Endodermal cell (in vitro differentiated cells): Measurements from ENCODE around the gene TP73. TPM values are rescaled to one million over a fixed set of nuclear protein-coding genes. Genes with fewer than 3 reads are reported as not detected.

Experiments used
- DNase-seq: peaks from one replicate; pipeline ENCODE4 v3.0.0-alpha.2; 2017
- H3K27ac ChIP-seq: 2 replicates; pipeline ENCODE4 v1.5.1; 2013; ENCODE audit warnings: mild to moderate bottlenecking, low read depth, low read length, moderate library complexity
- H3K27me3 ChIP-seq: 2 replicates; pipeline ENCODE4 v1.6.1; 2013; ENCODE audit warnings: mild to moderate bottlenecking, low read length, moderate library complexity; ENCODE audit not compliant: insufficient read depth, control insufficient read depth, poor library complexity, severe bottlenecking
- H3K36me3 ChIP-seq: 2 replicates; pipeline ENCODE4 v1.7.0; 2013; ENCODE audit warnings: mild to moderate bottlenecking, low read length, moderate library complexity; ENCODE audit not compliant: control insufficient read depth, insufficient read depth
- H3K4me1 ChIP-seq: one replicate; pipeline ENCODE4 v1.7.0; 2013; ENCODE audit warnings: low read length; ENCODE audit not compliant: control insufficient read depth, insufficient read depth
- H3K4me3 ChIP-seq: 2 replicates; pipeline ENCODE4 v1.5.1; 2013; ENCODE audit warnings: mild to moderate bottlenecking, low read length, moderate library complexity
- H3K9ac ChIP-seq: 2 replicates; pipeline ENCODE4 v1.6.1; 2013; ENCODE audit warnings: mild to moderate bottlenecking, low read length, moderate library complexity; ENCODE audit not compliant: poor library complexity, severe bottlenecking; ENCODE audit errors: extremely low read depth
- H3K9me3 ChIP-seq: 2 replicates; pipeline ENCODE4 v1.6.1; 2013; ENCODE audit warnings: mild to moderate bottlenecking, low read length, moderate library complexity; ENCODE audit not compliant: control insufficient read depth
- H3K27ac Mint-ChIP-seq: 2 replicates; pipeline ENCODE4 v1.8.0; 2020; ENCODE audit warnings: mixed read lengths
- H3K27me3 Mint-ChIP-seq: 2 replicates; pipeline ENCODE4 v1.8.0; 2021; ENCODE audit warnings: mild to moderate bottlenecking, mixed read lengths; ENCODE audit not compliant: insufficient read depth
- H3K36me3 Mint-ChIP-seq: 2 replicates; pipeline ENCODE4 v1.8.0; 2020; ENCODE audit warnings: low read depth, mixed read lengths
- H3K4me1 Mint-ChIP-seq: 2 replicates; pipeline ENCODE4 v1.8.0; 2020; ENCODE audit warnings: mixed read lengths
- H3K4me3 Mint-ChIP-seq: 2 replicates; pipeline ENCODE4 v1.8.0; 2020; ENCODE audit warnings: mild to moderate bottlenecking, moderate library complexity, mixed read lengths
- H3K9me3 Mint-ChIP-seq: 2 replicates; pipeline ENCODE4 v1.8.0; 2020; ENCODE audit warnings: mild to moderate bottlenecking, mixed read lengths
- WGBS, 2 experiments: methylation state at CpG; one replicate each; pipeline versions ENCODE4 v1.1.5 to v1.1.7; 2013; ENCODE audit warnings: missing lambda C conversion rate in 2 of 2, mixed read lengths in 1 of 2; ENCODE audit not compliant: insufficient coverage in 1 of 2, insufficient read length in 1 of 2; 5-methylcytosine and 5-hydroxymethylcytosine counted together
- total RNA-seq, 2 donors: library from RNA; stranded (reverse); fragmentation: NEBNext Ultra II Directional in 1 of 2; extraction: Animal tissue kit (Norgen Biotek cat#: 25700) in 1 of 2; gene quantifications; 2 replicates in 1 of 2; 3 replicates in 1 of 2; pipeline ENCODE4 v1.2.1, GENCODE V29; 2021
- TF ChIP-seq, protein P1 (sequence below): fragments of 200-600 bp; sonication (generic); conservative IDR thresholded peaks from 2 replicates; pipeline ENCODE4 v1.5.0; 2021; ENCODE audit warnings: antibody characterized with exemption, mild to moderate bottlenecking

Gene TP73
- total RNA-seq, 2 donors from 2014 or later = 3.4 to 3.5 TPM

DNA sequence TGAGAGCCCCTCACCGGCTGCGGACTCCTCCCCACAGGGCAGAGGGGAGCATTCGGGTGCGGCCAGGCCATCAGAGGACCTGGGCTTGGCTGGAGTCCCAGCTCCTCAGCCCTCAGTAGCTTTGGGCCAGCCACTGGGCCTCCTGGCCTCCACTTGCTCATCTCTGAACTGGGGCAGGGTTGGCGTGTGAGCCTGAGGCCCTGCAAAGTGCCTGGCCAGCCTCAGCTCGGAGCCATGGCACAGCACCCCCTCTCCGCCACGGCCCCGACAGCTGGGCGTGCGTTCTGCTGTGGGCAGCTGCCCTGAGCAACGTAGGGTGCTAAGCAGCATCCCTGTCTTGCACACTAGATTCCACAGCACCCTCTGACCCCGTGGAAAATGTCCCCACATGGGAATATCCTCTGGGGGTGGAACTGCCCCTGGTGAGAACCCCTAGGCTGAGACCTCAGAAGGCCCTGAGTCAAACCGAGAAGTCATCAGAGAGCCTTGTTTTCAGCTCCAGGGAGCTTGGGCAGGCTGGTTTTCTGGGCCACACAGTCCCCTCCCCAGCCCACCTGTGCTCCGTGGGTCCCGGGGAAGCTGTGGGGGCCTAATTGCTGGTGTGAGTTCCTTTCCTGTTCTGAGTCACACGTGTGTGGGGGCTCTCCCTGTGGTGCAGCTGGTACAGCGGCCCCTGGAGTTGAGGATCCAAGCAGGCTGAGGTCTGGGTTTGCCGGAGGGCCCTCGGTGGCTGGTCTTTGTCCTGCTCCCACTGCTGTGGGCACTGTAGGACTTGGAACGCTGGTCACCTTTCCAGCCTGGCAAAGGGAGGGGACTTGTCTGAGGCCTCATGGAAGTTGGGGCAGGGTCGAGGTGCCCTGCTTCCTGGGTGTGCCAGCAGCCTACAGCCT is 24.5 kb downstream of the TP73 start:
- Mint-ChIP-seq H3K36me3 (no peaks in the 10 kb centered on the region), H3K27me3 (peaks cover 13% of the 10 kb centered on the region), H3K4me1 (no peaks in the 10 kb centered on the region), H3K4me3 (no peak overlapping the region), H3K9me3 (no peaks in the 10 kb centered on the region), H3K27ac (no peak overlapping the region)
- 87 to 91% methylated on average over 20 to 22 of the region's 22 CpGs for WGBS, 2 experiments
- DNase-seq = no peak
- no peaks in the 10 kb centered on the region for H3K9me3 ChIP-seq
- no peak overlapping the region for H3K4me3 ChIP-seq
- TF ChIP-seq, protein P1, sequence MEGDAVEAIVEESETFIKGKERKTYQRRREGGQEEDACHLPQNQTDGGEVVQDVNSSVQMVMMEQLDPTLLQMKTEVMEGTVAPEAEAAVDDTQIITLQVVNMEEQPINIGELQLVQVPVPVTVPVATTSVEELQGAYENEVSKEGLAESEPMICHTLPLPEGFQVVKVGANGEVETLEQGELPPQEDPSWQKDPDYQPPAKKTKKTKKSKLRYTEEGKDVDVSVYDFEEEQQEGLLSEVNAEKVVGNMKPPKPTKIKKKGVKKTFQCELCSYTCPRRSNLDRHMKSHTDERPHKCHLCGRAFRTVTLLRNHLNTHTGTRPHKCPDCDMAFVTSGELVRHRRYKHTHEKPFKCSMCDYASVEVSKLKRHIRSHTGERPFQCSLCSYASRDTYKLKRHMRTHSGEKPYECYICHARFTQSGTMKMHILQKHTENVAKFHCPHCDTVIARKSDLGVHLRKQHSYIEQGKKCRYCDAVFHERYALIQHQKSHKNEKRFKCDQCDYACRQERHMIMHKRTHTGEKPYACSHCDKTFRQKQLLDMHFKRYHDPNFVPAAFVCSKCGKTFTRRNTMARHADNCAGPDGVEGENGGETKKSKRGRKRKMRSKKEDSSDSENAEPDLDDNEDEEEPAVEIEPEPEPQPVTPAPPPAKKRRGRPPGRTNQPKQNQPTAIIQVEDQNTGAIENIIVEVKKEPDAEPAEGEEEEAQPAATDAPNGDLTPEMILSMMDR = no peak
- H3K9ac ChIP-seq = no peak overlapping the region
- peaks cover 3% of the 10 kb centered on the region for H3K4me1 ChIP-seq
- no peaks in the 10 kb centered on the region for H3K36me3 ChIP-seq
- H3K27me3 ChIP-seq = peaks cover 4% of the 10 kb centered on the region
- no peak overlapping the region for H3K27ac ChIP-seq

DNA sequence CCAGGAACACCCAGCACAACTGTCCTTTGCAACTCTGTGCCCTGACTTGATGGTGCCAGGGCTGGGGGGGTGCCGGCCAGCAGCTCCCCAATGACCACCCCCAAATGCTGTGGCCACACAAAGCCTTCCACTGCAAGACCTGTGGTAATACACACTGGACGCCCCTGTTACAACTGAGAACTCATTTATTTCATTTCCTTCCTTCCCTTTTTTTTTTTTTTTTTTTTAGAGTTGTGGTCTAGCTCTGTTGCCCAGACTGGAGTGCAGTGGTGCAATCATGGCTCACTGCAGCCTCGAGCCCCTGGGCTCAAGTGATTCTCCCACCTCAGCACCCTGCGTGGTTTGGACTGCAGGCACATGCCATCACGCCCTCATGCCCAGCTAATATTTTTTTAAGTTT is 25.2 kb downstream of the TP73 start:
- H3K27ac Mint-ChIP-seq = no peak overlapping the region
- no peaks in the 10 kb centered on the region for H3K4me1 Mint-ChIP-seq
- Histone ChIP-seq H3K36me3 (no peaks in the 10 kb centered on the region), H3K27me3 (no peaks in the 10 kb centered on the region), H3K4me3 (no peak overlapping the region), H3K9me3 (no peaks in the 10 kb centered on the region), H3K4me1 (peaks cover 3% of the 10 kb centered on the region), H3K9ac (no peak overlapping the region), H3K27ac (no peak overlapping the region)
- H3K36me3 Mint-ChIP-seq = no peaks in the 10 kb centered on the region
- H3K9me3 Mint-ChIP-seq = no peaks in the 10 kb centered on the region
- TF ChIP-seq, protein P1 = no peak
- no peak overlapping the region for H3K4me3 Mint-ChIP-seq
- no peak for DNase-seq
- H3K27me3 Mint-ChIP-seq = peaks cover 7% of the 10 kb centered on the region
- WGBS, 2 experiments = 67 to 84% methylated on average over 1 to 4 of the region's 5 CpGs

DNA sequence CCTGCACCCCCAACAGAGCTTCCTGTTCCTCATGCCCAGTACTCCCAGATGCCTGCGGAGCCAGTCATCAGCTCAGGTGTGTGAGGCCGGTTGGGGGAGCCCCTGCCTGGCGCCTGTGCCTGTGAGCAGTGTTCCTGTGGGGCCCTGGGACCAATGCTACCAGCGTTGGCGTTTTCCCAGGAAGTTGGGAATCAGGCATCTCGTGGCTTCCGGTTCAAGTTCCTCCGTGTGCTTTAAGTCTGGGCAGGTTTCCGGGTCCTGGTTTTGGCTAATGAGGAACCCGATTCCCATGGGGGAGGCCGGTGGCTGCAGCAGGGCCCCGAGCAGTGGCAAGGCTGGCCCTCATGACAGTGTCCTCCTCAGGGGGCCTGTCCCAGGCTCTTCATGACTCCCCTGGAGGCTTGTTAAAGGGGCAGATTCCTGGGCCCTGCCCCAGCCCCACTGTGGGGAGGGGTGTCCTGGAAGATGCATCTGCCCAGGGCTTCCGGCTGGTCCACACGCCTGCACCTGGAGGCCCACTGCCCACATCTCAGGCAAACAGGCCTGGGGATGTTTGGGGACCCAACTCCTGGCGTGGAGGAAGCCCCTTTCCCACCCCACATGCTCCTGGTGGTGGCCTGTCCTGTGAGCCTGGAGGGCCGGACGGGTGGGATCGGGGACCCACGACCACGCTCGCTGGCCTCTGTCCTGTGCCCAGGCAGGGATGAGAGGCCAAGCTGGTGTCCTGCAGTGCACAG is 26.2 kb downstream of the TP73 start:
- Histone ChIP-seq H3K9me3 (no peaks in the 10 kb centered on the region), H3K9ac (no peak overlapping the region), H3K27ac (no peak overlapping the region), H3K4me1 (peaks cover 3% of the 10 kb centered on the region), H3K4me3 (no peak overlapping the region), H3K36me3 (no peaks in the 10 kb centered on the region), H3K27me3 (peaks cover 4% of the 10 kb centered on the region)
- WGBS, 2 experiments = 83 to 87% methylated on average over 16 to 21 of the region's 21 CpGs
- H3K27ac Mint-ChIP-seq = no peak overlapping the region
- H3K4me1 Mint-ChIP-seq = no peaks in the 10 kb centered on the region
- H3K36me3 Mint-ChIP-seq = no peaks in the 10 kb centered on the region
- peak; percentile 87 for DNase-seq
- H3K9me3 Mint-ChIP-seq = no peaks in the 10 kb centered on the region
- H3K4me3 Mint-ChIP-seq = no peak overlapping the region
- H3K27me3 Mint-ChIP-seq = peaks cover 14% of the 10 kb centered on the region
- TF ChIP-seq, protein P1 = peak; percentile 36
